ENCODE measurements around the gene GUCY2C. TPM values are rescaled to one million over a fixed set of nuclear protein-coding genes. Genes with fewer than 3 reads are reported as not detected.

The GUCY2C gene
- polyA plus RNA-seq, 3 donors = 0.04 to 0.14 (median 0.10) TPM

DNA sequence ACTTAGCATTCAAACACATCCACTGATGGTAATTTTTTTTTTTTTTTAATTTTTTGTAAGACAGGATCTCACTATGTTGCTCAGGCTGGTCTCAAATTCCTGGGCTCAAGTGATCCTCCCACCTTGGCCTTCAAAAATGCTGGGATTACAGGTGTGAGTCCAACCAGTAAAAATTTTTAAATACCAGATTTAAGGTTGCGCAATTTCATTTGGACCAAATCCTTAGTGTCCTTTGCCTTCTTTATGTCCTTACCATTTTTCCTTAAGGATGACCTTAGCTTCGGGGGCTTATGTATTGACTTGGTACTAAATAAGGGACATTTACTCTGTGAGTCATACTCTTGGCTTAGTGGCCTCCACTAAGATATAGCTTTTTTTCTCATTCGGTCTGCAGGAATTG lies 124.6 kb downstream of the GUCY2C start:
- DNase-seq = no peak
- H3K36me3 ChIP-seq (replicated peaks in 1 of 2; ENCODE audit: control insufficient read depth in 1 of 2, insufficient read depth in 2 of 2, low read length in 2 of 2) = no peaks in the 10 kb centered on the region
- intact Hi-C loops (cut with micrococcal nuclease) = no loop called here
- Mint-ChIP-seq H3K9me3 (peaks cover 0 to 3% (median 0%) of the 10 kb centered on the region in 7 donors), H3K4me1 (peaks cover 68% of the 10 kb centered on the region), H3K27me3 (ENCODE audit: low read depth in 3 of 3) (no peaks in the 10 kb centered on the region), H3K27ac (no peak overlapping the region), H3K36me3 (peaks cover 0 to 12% of the 10 kb centered on the region in 2 donors), H3K4me3 (no peak overlapping the region)
- H2AFZ ChIP-seq (ENCODE audit: insufficient read depth, low read depth, low read length, poor library complexity, severe bottlenecking) = no peak overlapping the region
- H3K79me2 ChIP-seq (ENCODE audit: insufficient read depth, low read length) = peaks cover 40% of the 10 kb centered on the region
- peaks cover 61 to 68% of the 10 kb centered on the region in 2 donors for H3K4me1 ChIP-seq (ENCODE audit: control insufficient read depth in 1 of 2, insufficient read depth in 2 of 2, low read length in 2 of 2)
- no peaks in the 10 kb centered on the region for H3K27me3 ChIP-seq (ENCODE audit: control insufficient read depth in 2 of 2, insufficient read depth in 2 of 2, low read length in 2 of 2)
- H3K4me3 ChIP-seq (replicated peaks in 1 of 3; ENCODE audit: low read depth in 2 of 3, low read length in 3 of 3) = no peak overlapping the region
- H3K4me2 ChIP-seq (replicated peaks; ENCODE audit: extremely low read depth, low read length, poor library complexity, severe bottlenecking) = no peak overlapping the region
- no peak overlapping the region for H3K9ac ChIP-seq (ENCODE audit: insufficient read depth, low read length, poor library complexity, severe bottlenecking)
- H3K9me3 ChIP-seq (replicated peaks in 1 of 2; ENCODE audit: control insufficient read depth in 1 of 2, insufficient read depth in 1 of 2, low read length in 2 of 2) = no peaks in the 10 kb centered on the region
- no peak overlapping the region for H3K27ac ChIP-seq (ENCODE audit: low read depth in 1 of 2, low read length in 2 of 2)
- H4K20me1 ChIP-seq (ENCODE audit: insufficient read depth, low read length) = no peaks in the 10 kb centered on the region
- TF ChIP-seq, protein P1, sequence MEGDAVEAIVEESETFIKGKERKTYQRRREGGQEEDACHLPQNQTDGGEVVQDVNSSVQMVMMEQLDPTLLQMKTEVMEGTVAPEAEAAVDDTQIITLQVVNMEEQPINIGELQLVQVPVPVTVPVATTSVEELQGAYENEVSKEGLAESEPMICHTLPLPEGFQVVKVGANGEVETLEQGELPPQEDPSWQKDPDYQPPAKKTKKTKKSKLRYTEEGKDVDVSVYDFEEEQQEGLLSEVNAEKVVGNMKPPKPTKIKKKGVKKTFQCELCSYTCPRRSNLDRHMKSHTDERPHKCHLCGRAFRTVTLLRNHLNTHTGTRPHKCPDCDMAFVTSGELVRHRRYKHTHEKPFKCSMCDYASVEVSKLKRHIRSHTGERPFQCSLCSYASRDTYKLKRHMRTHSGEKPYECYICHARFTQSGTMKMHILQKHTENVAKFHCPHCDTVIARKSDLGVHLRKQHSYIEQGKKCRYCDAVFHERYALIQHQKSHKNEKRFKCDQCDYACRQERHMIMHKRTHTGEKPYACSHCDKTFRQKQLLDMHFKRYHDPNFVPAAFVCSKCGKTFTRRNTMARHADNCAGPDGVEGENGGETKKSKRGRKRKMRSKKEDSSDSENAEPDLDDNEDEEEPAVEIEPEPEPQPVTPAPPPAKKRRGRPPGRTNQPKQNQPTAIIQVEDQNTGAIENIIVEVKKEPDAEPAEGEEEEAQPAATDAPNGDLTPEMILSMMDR (IDR thresholded peaks at IDR 0.05) = no peak
- no CpG with 5 or more reads among the region's 3 CpGs for WGBS (ENCODE audit: insufficient coverage)

GRCh38 chr12:14570231-14570630 lies 126.2 kb downstream of the GUCY2C start:
- intact Hi-C loops (cut with micrococcal nuclease) = no loop called here
- peaks cover 60 to 68% of the 10 kb centered on the region in 2 donors for H3K4me1 ChIP-seq (ENCODE audit: control insufficient read depth in 1 of 2, insufficient read depth in 2 of 2, low read length in 2 of 2)
- Mint-ChIP-seq H3K4me1 (peaks cover 63% of the 10 kb centered on the region), H3K9me3 (peaks cover 0 to 3% (median 0%) of the 10 kb centered on the region in 7 donors), H3K4me3 (no peak overlapping the region), H3K27ac (no peak overlapping the region), H3K36me3 (peaks cover 4 to 20% of the 10 kb centered on the region in 2 donors), H3K27me3 (ENCODE audit: low read depth in 3 of 3) (no peaks in the 10 kb centered on the region)
- no peak overlapping the region for H3K27ac ChIP-seq (ENCODE audit: low read depth in 1 of 2, low read length in 2 of 2)
- no peaks in the 10 kb centered on the region for H3K27me3 ChIP-seq (ENCODE audit: control insufficient read depth in 2 of 2, insufficient read depth in 2 of 2, low read length in 2 of 2)
- DNase-seq = no peak
- TF ChIP-seq, protein P1 (IDR thresholded peaks at IDR 0.05) = no peak
- H3K79me2 ChIP-seq (ENCODE audit: insufficient read depth, low read length) = peaks cover 53% of the 10 kb centered on the region
- H3K36me3 ChIP-seq (replicated peaks in 1 of 2; ENCODE audit: control insufficient read depth in 1 of 2, insufficient read depth in 2 of 2, low read length in 2 of 2) = no peaks in the 10 kb centered on the region
- H3K9ac ChIP-seq (ENCODE audit: insufficient read depth, low read length, poor library complexity, severe bottlenecking) = no peak overlapping the region
- H2AFZ ChIP-seq (ENCODE audit: insufficient read depth, low read depth, low read length, poor library complexity, severe bottlenecking) = no peak overlapping the region
- H4K20me1 ChIP-seq (ENCODE audit: insufficient read depth, low read length) = no peaks in the 10 kb centered on the region
- H3K4me2 ChIP-seq (replicated peaks; ENCODE audit: extremely low read depth, low read length, poor library complexity, severe bottlenecking) = no peak overlapping the region
- no CpG with 5 or more reads among the region's 1 CpG for WGBS (ENCODE audit: insufficient coverage)
- no peaks in the 10 kb centered on the region for H3K9me3 ChIP-seq (replicated peaks in 1 of 2; ENCODE audit: control insufficient read depth in 1 of 2, insufficient read depth in 1 of 2, low read length in 2 of 2)
- H3K4me3 ChIP-seq (replicated peaks in 1 of 3; ENCODE audit: low read depth in 2 of 3, low read length in 3 of 3) = no peak overlapping the region
